AG08395 (cell line): ENCODE results near the gene CPA1.

Source experiments
- DNase-seq: peaks from one replicate; pipeline ENCODE4 v3.0.0; 2012; ENCODE audit warnings: mixed read lengths, low spot score

The CPA1 gene

DNA sequence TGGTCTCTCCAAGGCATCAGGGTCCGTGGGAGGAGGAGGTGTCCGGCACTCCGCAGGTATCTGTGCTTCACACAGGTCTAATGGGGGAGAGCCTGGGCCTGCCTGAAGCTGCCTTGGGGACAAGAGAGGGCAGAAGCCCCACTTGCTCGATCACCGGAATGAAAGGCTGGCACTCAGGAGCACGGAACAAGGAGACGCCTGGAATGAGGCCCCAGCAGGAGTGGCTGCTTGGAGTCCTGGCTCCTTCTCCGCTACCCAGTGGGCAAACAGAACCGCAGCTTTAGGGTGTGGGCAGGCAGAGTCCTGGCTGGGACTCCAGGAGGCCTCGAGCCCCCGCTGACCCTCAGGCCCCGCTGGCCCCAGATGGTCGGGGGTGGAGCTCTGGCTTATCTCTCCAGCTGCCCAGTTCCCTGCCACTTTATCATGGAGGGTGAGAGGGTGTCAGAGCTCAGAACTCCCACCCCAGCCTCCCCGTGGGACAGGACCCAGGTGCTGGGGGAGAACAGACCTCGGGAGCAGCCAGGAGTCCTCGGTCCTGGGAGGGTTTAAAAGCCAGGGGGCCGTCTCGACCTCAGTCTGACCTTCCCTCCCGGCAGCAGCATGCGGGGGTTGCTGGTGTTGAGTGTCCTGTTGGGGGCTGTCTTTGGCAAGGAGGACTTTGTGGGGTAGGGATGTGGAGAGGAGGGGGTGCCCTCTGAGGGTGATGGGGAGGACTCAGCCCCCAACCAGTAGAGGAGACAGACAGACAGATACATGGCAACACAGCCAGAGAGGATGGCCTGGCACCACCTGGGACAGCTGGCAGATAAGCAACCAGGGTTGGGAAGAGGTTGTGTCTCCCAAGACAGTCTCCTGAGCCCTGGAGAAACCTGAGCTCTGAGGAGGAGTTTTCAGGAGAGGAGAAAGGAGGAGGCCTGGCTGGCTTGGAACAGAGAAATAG is at the start of gene CPA1:
TSS of gene CPA1 (plus strand) at position 574 of the 940 bp plus-strand sequence. CDS start at position 601, 27 bp downstream.
- DNase-seq: no peak

DNA sequence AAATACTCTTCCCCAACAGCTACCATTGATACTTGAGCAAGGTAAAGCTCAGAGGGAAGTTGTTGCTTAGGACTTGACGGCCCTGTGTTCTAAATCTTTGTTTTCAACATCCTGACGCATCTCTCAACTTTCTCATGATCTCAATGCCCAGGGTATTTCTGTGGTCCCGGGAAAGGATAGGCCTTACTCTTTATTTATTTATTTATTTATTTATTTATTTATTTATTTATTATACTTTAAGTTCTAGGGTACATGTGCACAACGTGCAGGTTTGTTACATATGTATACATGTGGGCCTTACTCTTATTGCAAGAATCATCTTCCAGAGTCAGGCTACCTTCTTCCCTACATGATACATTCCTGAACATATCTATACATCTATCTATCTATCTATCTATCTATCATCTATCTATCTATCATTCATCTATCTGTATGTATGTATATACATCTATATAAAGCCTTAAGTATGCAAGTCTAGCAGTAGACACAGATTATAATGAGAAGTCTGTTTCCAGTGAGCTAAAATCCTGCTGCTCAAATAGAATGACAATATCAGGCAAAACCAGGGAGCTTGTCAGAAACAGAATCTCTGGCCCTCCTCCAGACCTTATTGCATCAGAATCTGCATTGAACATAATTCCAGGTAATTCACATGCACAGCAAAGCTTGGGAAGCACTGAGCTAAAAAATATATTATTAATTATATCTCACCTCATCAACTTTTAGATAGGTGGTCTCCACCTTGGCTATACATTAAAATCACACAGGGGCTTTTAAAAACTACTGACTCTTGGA is 47.8 kb upstream of the CPA1 start:
- DNase-seq: no peak

DNA sequence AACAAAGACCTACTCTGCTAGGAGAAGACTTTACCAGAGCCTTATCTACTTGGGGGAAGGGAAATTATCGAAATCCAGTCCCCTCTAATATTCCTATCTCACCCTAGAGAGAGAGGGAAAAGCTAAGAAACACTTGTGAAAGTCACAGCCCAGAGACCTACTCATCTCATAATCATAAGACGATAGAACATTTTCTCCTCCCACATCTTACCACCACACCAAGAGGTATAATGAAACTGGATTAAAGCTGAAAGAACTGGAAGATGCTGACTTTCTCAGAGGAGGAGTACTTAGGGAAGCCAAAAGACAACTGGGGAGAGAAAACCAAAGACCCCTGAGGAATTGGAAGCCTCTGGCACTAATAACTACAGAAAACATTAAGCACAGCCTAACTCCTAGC is 46.5 kb upstream of the CPA1 start:
- no peak for DNase-seq

DNA sequence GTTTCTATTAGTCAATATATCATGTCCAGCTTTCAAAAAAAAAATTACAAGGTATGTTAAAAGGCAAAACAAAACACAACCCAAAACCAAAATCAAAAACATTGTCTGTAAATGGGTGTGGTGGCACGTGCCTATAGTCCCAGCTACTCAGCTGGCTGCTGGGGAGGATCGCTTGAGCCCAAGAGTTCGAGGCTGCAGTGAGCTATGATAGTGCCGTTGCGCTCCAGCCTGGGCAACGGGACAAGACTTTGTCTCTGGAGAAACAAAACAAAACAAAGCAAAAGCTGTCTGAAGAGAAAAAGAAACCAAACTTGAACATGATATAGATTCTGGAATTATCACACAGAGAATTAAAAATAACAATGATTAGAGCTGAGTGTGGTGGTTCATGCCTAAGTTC is 46.0 kb upstream of the CPA1 start:
- no peak for DNase-seq

DNA sequence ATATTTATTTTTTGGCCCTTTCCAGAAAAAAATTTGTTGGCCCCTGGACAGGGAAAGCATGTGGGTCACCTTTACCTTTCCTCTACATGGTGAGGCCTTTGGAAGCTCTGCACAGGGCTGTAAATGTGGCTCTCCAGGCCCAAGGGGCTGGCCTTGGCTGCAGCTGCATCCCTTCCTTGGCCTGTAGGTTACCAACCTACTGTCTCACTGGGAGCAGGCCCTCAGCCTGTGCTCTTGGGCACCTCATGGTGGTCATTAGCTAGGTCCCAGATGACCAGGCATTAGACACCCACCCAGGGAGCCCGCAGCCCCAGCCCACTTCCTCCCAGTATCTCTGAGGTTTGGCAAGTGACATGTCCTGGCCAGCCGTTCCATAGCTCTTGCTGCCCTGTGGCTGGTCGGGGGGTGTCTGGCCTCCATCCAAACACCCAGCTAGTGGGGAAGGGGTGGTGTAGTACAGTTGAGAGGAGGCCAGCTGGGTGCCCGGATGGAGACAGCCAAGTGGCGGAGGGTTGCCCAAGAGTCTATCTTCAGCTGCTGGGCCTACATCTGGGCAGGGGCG is 42.8 kb upstream of the CPA1 start:
- DNase-seq: no peak

DNA sequence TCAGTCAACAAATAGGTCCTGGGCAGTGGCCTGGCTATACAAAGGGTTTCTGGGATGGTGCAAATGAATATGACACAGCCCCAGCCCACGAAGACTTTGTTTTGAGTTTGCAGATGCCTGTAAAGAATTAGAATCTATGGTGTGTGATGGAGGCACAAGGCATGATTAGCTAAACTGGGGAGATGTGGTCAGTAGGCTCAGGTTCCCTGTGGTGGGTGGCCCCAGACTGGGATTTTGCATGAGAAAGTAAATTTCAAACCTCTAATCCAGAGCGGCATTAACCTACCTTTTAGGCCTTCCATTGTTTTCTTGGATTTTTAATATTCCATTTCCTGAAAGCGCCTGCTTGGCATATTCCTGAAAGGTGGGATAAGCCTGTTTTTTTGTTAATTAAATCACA is 42.1 kb upstream of the CPA1 start:
- no peak for DNase-seq

DNA sequence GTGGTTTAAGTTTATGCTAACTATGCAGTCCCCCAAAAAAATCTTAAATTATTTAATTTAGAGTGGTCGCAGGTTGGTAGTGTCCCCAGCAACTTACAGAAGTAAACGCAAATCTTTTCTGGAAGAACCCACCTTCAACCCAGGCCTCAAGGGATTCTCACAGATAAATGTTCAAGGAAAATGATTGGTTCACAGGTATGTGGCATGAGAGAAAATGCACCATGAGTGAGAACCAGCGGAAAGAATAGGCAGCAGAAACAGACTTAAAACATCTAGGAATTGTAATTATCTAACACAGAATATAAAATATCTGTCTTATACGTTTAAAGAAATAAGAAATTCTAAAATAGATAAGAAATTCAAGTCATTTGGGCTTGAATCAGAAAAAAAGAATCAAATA is 38.4 kb upstream of the CPA1 start:
- DNase-seq: no peak

DNA sequence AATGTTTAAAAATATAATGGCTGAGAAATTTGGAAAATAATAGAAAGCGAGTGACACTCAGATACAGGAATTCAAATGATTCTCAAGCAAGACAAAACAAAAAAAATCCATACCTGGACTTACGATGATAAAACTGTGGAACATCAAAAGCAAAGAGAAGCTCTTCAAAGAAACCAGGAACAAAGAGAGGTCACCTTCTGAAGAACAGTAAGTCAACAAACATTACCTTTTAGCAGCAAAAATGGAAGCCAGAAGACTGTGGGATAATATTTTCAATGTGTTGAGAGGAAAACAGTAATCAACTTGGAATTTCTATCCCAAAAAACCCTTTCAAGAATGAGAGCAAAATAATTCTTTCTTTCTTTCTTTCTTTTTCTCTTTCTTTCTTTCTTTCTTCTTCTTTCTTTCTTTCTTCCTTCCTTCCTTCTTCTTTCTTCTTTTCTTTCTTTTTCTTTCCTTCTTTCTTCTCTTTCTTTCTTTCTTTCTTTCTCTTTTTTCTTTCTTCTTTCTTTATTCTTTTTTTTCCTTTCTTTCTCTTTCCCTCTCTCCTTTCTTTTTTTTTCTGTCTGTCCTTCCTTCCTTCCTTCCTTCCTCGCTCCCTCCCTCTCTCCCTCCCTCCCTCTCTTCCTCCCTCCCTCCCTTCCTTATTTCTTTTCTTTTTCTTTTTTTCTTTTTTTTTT is 37.5 kb upstream of the CPA1 start:
- DNase-seq: no peak

DNA sequence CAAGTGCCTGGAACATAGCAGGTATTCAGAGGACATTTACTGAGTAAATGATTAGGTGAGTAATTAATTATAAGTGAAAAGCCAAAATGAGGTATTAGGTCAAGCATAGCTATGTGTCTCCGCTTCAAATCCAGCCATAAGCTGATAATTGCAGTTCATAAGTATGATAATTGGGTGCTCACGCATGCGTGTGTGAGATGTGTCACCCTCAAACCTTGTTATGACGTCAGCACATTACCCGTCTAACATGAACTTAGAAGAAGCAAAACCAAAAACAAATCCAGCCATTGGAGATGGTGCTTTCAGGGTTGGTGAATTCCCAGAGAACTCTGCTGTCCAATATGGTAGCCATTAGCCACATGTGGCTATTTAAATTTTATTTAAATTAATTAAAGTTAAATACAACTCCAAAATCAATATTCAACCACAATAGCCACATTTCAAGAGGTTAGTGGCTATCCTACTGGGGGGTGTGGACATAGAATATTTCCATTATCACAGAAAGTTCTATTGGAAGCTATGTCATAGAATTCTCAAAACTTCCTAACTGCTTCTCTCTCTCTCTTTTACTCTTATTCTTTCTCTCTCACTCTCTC is 35.9 kb upstream of the CPA1 start, which contains the start of gene CPA5:
TSS of gene CPA5 (plus strand) at position 546 of the 596 bp plus-strand sequence. CDS start 1,670 bp downstream, outside the sequence.
- no peak for DNase-seq

DNA sequence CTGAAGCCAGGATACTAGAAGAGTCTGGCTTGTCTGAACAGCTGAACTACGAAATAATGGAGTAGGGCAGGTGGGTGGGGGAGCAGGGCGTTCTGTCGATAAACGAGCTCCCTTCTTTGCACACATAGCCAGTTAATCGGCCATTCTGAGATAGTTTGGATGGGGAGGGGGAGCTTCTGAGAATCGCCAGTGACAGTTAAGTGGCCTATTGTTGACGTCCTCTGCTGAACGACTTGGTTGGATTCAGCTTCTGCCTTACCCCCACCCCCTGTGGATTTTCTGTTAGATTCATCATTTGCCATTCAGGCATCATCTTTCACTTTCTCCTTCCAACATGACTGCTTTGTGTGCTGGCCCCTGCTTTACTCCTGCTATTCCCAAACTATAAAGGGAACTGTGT is 35.2 kb upstream of the CPA1 start:
- DNase-seq: no peak

DNA sequence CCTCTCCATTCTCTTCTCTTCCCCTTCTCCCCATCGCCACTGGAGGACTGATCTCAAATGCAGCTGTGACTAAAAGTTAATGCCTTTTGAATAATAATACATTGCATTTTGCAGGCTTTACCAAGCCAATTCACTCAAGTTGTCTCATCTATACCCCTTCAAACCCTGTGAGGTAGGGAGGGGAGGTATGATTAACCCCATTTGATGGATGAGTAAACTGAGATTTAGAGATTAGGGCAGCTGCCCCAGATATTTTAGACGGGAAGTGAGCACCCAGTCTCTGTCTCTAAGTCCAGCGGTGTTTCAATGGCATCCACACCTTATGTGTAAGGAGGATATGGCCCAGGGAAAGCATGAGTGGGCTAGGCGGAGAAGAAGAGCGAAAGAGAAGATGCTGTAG is 34.6 kb upstream of the CPA1 start:
- no peak for DNase-seq

DNA sequence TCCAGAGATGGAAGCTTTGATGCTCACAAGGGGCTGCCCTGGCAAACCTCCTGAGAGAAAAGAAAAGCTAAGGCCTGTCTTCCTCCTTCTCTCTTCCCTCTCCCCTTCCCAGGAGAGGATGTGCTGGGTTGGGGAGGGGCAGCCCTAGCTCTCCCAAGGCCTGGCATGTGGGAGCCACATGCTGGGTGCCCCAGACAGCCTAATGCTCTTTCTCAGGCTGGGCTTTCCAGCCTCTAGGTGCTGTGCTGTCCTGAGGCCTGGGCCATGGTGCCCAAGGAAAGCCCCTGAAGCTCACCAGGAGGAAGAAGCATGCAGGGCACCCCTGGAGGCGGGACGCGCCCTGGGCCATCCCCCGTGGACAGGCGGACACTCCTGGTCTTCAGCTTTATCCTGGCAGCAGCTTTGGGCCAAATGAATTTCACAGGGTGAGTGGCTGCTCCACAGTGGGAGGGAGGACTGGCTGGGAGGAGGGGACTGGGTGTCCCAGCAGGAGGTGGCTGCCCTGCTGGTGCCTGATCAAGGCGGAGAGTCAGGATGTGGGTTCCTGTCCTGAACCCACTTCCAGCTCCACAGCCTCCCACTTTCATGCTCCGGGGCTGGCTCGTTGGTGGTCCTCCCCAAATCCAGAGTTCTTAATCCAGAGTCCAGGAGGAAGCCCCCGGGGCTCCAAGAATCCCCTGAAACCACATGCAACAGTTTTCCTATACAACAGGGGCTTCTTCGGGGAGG is 34.0 kb upstream of the CPA1 start:
- DNase-seq: no peak

DNA sequence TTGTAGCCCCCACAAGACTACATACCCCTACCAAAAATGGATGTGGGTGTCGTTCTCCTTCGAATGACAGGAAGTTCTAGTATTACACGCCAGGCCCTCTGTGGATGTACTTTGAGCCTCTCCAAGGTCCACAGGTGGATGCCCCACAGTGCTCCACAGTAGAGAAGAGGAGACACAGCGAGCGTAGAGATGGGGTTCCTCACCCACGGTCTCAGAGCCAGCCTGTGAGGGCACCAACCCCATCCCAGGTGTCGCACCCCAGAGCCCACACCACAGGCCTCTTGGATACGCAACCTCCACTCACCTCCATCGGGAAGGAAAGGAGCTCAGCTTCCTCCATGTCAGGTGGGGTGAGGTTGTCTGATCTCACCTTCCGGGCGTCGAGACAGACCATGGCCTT is 33.4 kb upstream of the CPA1 start:
- no peak for DNase-seq

DNA sequence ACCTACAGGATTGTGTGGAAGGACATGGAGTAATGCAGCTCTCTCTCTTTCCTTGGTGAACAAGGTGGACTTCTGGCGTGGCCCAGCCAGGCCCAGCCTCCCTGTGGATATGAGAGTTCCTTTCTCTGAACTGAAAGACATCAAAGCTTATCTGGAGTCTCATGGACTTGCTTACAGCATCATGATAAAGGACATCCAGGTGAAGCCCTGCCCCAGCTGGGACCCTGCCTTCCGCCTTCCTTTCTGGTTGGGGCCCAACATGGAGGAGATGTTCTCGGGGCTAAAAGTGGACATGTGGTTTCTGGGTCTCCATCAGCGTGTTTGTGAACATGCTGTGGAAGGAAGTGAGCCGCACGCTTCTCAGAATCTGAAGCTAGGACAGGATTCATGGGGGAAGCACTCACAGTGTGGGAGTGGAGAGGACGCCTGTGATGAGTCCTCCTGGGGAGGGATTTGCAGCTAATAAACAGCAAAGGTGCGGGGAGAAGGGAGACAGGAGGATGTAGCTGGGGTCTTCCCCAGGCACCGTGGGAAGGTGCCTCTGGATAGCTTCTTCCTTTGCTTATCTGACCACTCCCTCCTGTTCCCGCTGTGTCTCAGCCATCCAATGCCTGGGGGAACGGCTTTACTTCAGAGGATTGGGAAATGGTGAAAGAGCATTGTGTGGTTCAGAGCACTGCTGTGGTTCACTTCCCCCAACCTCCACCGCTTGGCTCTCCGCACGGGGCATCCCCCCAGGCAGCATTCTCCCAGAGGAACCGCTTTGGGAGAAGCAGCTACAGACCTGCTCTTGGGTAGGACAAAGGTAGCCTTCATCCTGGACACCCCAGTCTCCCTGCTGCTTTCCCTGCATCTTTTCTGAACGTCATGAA is 30.1 kb upstream of the CPA1 start:
- DNase-seq: peak; percentile 23

DNA sequence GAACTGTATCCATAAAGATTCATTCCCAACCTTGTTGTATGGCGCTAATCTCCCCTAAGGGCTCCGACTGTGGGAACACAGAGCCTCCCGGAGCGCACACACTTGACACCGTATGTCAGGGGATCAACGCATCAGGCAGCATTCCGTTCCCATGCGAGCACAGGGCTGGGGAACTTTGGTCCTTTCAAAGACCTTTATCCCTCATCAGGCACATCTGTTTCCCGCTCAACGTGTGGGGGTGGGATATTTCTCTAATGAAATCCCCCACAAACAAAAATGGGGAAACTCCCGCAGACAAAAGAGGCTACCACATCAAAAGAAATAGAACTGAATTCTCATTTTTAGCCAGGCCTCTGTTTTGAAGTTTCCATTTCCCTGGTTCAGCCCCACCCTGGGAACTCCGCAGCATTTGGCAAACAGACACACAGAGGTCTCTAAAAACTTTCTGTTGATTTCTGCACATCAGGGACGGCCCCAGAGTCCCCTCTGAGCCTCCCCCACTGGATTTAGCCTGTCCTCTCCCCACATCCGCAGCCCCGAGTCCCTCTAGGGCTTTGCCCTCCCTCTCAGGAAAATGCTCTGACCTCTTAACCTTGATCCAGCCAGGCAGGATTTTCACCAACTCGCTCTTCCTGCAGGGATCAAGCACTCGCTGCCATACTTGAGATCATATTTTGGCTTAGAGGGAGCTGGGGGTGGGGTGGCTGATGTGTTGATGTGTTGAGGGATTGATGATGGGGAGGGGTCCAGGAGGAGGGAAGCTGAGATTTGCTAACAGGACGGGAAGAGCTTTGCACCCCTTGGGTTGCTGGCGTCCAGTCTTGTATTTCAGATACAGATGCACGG is 29.1 kb upstream of the CPA1 start:
- DNase-seq: no peak

DNA sequence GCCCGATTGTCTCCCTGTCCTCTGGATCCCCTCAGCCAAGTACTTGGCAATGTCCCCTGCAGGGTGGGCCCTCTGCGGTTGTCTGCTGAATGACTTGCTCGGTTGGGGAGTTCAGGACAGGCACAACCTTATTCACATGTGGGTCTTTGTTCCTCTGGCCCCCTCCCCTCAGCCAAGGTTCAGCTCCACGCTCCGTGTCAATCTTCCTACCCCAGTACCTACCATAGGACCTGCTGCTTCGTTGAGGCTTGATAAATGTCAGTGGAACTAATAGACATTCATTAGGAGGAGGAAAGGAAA is 28.6 kb upstream of the CPA1 start:
- DNase-seq: no peak

DNA sequence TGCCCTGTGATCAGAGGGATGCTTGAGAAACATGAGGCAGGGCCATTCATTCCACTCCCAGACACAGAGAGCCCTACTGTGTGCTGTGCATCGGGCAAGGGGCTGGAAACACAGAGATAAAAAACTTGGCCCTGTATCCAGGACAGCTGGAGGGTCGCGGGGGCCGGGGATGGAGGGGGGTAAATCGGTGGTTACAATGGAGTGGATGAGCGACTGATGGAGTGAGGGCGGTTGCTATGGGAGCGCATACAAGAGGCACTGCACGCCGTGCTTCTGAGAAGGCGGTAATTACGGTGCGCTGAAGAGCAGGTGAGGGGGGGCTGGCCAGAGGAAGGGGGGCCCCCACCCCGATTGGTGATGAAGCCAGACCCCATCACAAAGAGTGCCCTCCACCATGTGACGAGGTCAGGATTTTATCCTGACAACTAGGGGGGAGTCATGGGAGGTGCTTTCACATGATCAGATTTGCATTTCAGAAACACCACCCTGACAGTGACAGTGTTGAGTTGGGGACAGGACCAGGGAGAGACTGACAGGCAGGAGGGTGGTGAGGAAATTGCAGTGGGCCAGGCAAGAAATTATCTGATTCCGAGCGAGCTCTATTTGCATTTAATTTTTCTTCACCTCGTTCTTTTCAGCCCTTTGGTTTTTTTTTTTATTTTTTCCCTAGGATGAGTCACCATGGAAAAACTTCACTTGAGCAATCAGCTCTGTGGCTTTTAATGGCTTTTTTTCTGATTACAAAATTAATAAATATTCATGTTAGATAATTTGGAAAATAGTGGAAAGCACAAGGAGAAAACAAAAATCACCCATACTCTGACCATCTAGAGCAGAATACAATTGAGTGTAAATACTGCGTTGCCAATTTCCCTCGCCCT is 27.9 kb upstream of the CPA1 start:
- DNase-seq: peak; percentile 57

DNA sequence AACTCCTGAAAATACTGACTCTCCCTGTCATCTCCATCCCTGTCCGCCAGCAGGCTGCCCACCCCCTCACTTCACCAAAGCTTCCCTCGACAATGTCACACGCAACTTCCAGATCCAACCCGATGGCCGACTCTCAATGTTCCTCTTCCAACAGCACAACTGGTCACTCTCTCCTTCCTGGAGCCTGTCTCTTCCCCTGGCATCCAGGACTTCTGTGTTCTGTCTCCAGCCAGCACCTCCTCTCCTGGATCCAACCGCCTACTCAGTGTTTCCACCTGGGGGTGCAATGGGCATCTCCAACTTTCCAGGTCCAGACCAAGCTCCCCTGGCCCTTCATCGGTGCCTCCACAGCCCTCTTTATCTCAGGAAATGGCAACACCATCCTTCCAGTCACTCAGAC is 27.1 kb upstream of the CPA1 start:
- DNase-seq: no peak
